ENCODE measurements around the gene CCNB1.

- TF ChIP-seq YY1 (IDR thresholded peaks at IDR 0.05; ENCODE audit: low read depth): no peak
- TF ChIP-seq EP300 (IDR thresholded peaks at IDR 0.05; ENCODE audit: borderline replicate concordance): no peak
- no peak for TF ChIP-seq TAF1 (IDR thresholded peaks at IDR 0.05; ENCODE audit: low read depth)
- TF ChIP-seq MAX (IDR thresholded peaks at IDR 0.05): no peak
- TF ChIP-seq RAD21 (IDR thresholded peaks at IDR 0.05; ENCODE audit: low read depth): no peak
- no peak for TF ChIP-seq EGR1 (IDR thresholded peaks at IDR 0.05)
- TF ChIP-seq TCF12 (IDR thresholded peaks at IDR 0.05; ENCODE audit: low read depth): no peak
These were observed 53.0 kb downstream of the CCNB1 start for GRCh38 chr5:69219939-69220338.

Measured in Ishikawa (cell line).